Glutamatergic neuron (in vitro differentiated cells): ENCODE results near the gene MGMT. TPM values are rescaled to one million over a fixed set of nuclear protein-coding genes. Genes with fewer than 3 reads are reported as not detected.
A peak's percentile ranks its signal among the peaks of the same experiment; 100 is the strongest.

Experiments
- DNase-seq: peaks from one replicate; pipeline ENCODE4 v3.0.0; 2022
- H3K27ac Mint-ChIP-seq: one replicate; pipeline ENCODE4 v1.8.0; 2020; ENCODE audit warnings: mild to moderate bottlenecking, mixed read lengths, inconsistent platforms; ENCODE audit not compliant: unreplicated experiment
- H3K27me3 Mint-ChIP-seq: one replicate; pipeline ENCODE4 v1.8.0; 2020; ENCODE audit warnings: mild to moderate bottlenecking, moderate library complexity, mixed read lengths, inconsistent platforms; ENCODE audit not compliant: unreplicated experiment
- H3K36me3 Mint-ChIP-seq: one replicate; pipeline ENCODE4 v1.8.0; 2020; ENCODE audit warnings: mild to moderate bottlenecking, mixed read lengths, inconsistent platforms; ENCODE audit not compliant: unreplicated experiment
- H3K4me1 Mint-ChIP-seq: one replicate; pipeline ENCODE4 v1.8.0; 2020; ENCODE audit warnings: mild to moderate bottlenecking, low read depth, mixed read lengths, inconsistent platforms; ENCODE audit not compliant: unreplicated experiment
- H3K4me3 Mint-ChIP-seq: one replicate; pipeline ENCODE4 v1.8.0; 2020; ENCODE audit warnings: mild to moderate bottlenecking, mixed read lengths, inconsistent platforms; ENCODE audit not compliant: unreplicated experiment
- H3K9me3 Mint-ChIP-seq: one replicate; pipeline ENCODE4 v1.8.0; 2020; ENCODE audit warnings: mild to moderate bottlenecking, moderate library complexity, mixed read lengths, inconsistent platforms; ENCODE audit not compliant: unreplicated experiment
- CTCF ChIP-seq: fragments of 200-600 bp; sonication (generic); IDR thresholded peaks from one replicate; pipeline ENCODE4 v1.5.0; 2021; ENCODE audit not compliant: partially characterized antibody, unreplicated experiment
- total RNA-seq: library from RNA; stranded (reverse); fragmentation: NEBNext Ultra II Directional; extraction: Animal tissue kit (Norgen Biotek cat#: 25700); gene quantifications from one replicate; pipeline ENCODE4 v1.2.1, GENCODE V29; 2021; ENCODE audit not compliant: unreplicated experiment

Gene MGMT
- total RNA-seq, 1 donor from 2014 or later: 15.9 TPM

GRCh38 chr10:129790715-129791446, 323.8 kb downstream of the MGMT start:
- no peaks in the 10 kb centered on the region for H3K27me3 Mint-ChIP-seq
- H3K9me3 Mint-ChIP-seq: peaks cover 15% of the 10 kb centered on the region
- no peak overlapping the region for H3K4me3 Mint-ChIP-seq
- peaks cover 17% of the 10 kb centered on the region for H3K36me3 Mint-ChIP-seq
- H3K4me1 Mint-ChIP-seq: peaks cover 23% of the 10 kb centered on the region
- TF ChIP-seq CTCF: no peak
- peak overlapping the region; percentile 28 for H3K27ac Mint-ChIP-seq
- DNase-seq: no peak

- H3K9me3 Mint-ChIP-seq: peaks cover 13% of the 10 kb centered on the region
- H3K27me3 Mint-ChIP-seq: no peaks in the 10 kb centered on the region
- no peak for TF ChIP-seq CTCF
- peaks cover 17% of the 10 kb centered on the region for H3K36me3 Mint-ChIP-seq
- no peak overlapping the region for H3K27ac Mint-ChIP-seq
- no peak overlapping the region for H3K4me3 Mint-ChIP-seq
- no peak for DNase-seq
- H3K4me1 Mint-ChIP-seq: peaks cover 26% of the 10 kb centered on the region
Observed at GRCh38 chr10:129792141-129792540, 325.1 kb downstream of the MGMT start.

DNA sequence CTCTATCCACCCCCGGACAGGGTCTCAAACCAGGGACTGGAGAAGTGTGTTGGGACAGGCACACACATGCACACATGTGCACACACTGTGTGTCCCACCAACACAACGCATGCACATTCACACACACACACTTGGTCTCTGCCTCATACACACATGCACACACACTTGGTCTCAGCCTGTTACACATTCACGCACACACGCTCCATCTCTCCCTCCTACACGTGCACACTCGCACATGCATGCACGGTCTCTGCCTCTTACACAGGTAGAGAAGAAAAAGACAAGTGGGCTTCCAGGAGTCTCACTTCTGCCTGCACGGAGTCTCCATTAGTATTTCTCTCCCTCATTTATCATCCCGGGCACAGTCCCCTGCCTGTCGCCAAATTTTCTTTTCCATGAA, 325.8 kb downstream of the MGMT start:
- H3K27ac Mint-ChIP-seq: no peak overlapping the region
- peaks cover 27% of the 10 kb centered on the region for H3K4me1 Mint-ChIP-seq
- peaks cover 13% of the 10 kb centered on the region for H3K9me3 Mint-ChIP-seq
- no peak for DNase-seq
- no peaks in the 10 kb centered on the region for H3K27me3 Mint-ChIP-seq
- no peak overlapping the region for H3K4me3 Mint-ChIP-seq
- H3K36me3 Mint-ChIP-seq: peaks cover 17% of the 10 kb centered on the region
- no peak for TF ChIP-seq CTCF

- no peak for TF ChIP-seq CTCF
- no peak overlapping the region for H3K27ac Mint-ChIP-seq
- peaks cover 13% of the 10 kb centered on the region for H3K9me3 Mint-ChIP-seq
- H3K36me3 Mint-ChIP-seq: peaks cover 17% of the 10 kb centered on the region
- no peak for DNase-seq
- no peak overlapping the region for H3K4me3 Mint-ChIP-seq
- H3K4me1 Mint-ChIP-seq: peaks cover 25% of the 10 kb centered on the region
- no peaks in the 10 kb centered on the region for H3K27me3 Mint-ChIP-seq
Observed at GRCh38 chr10:129793479-129793878, 326.4 kb downstream of the MGMT start.

- peaks cover 25% of the 10 kb centered on the region for H3K4me1 Mint-ChIP-seq
- H3K9me3 Mint-ChIP-seq: peaks cover 13% of the 10 kb centered on the region
Observed at GRCh38 chr10:129793996-129794395, 327.0 kb downstream of the MGMT start.

More at GRCh38 chr10:129793996-129794395, 327.0 kb downstream of the MGMT start:
- Mint-ChIP-seq H3K36me3 (peaks cover 17% of the 10 kb centered on the region), H3K27ac (no peak overlapping the region), H3K4me3 (peak overlapping the region; percentile 21), H3K27me3 (no peaks in the 10 kb centered on the region)
- no peak for DNase-seq
- TF ChIP-seq CTCF: no peak
